ENCODE results near the gene ARMC12. TPM values are rescaled to one million over a fixed set of nuclear protein-coding genes. Genes with fewer than 3 reads are reported as not detected.

The ARMC12 gene
- total RNA-seq, 2 donors from 2014 or later: 0.57 to 0.93 TPM

GRCh38 chr6:35717449-35718374 lies 19.1 kb upstream of the ARMC12 start:
- Mint-ChIP-seq H3K36me3 (ENCODE audit: low read depth) (no peaks in the 10 kb centered on the region), H3K27ac (peak overlapping the region; percentile 44), H3K27me3 (ENCODE audit: insufficient read depth) (peaks cover 9% of the 10 kb centered on the region), H3K4me3 (no peak overlapping the region), H3K4me1 (peaks cover 40% of the 10 kb centered on the region), H3K9me3 (no peaks in the 10 kb centered on the region)
- Histone ChIP-seq H3K36me3 (ENCODE audit: control insufficient read depth, insufficient read depth, low read length) (no peaks in the 10 kb centered on the region), H3K9ac (ENCODE audit: extremely low read depth, low read length, poor library complexity, severe bottlenecking) (no peak overlapping the region), H3K27ac (ENCODE audit: low read depth, low read length) (no peak overlapping the region), H3K27me3 (ENCODE audit: control insufficient read depth, insufficient read depth, low read length, poor library complexity, severe bottlenecking) (no peaks in the 10 kb centered on the region), H3K9me3 (ENCODE audit: control insufficient read depth, low read length) (no peaks in the 10 kb centered on the region), H3K4me3 (ENCODE audit: low read length) (no peak overlapping the region), H3K4me1 (ENCODE audit: control insufficient read depth, insufficient read depth, low read length) (peaks cover 8% of the 10 kb centered on the region)
- DNase-seq: peak; percentile 53
- WGBS, 2 experiments (ENCODE audit: insufficient coverage in 1 of 2, insufficient read length in 1 of 2): 85 to 86% methylated on average over 10 to 19 of the region's 19 CpGs
- no peak for TF ChIP-seq CTCF (conservative IDR thresholded peaks at IDR 0.05)

GRCh38 chr6:35718375-35718736 lies 18.5 kb upstream of the ARMC12 start:
- H3K36me3 Mint-ChIP-seq (ENCODE audit: low read depth): no peaks in the 10 kb centered on the region
- WGBS, 2 experiments (ENCODE audit: insufficient coverage in 1 of 2, insufficient read length in 1 of 2): 65 to 71% methylated on average over 3 to 4 of the region's 4 CpGs
- H3K4me3 ChIP-seq (ENCODE audit: low read length): no peak overlapping the region
- H3K27ac Mint-ChIP-seq: no peak overlapping the region
- peaks cover 9% of the 10 kb centered on the region for H3K27me3 Mint-ChIP-seq (ENCODE audit: insufficient read depth)
- H3K4me3 Mint-ChIP-seq: no peak overlapping the region
- H3K27me3 ChIP-seq (ENCODE audit: control insufficient read depth, insufficient read depth, low read length, poor library complexity, severe bottlenecking): no peaks in the 10 kb centered on the region
- H3K4me1 ChIP-seq (ENCODE audit: control insufficient read depth, insufficient read depth, low read length): peaks cover 8% of the 10 kb centered on the region
- H3K4me1 Mint-ChIP-seq: peaks cover 40% of the 10 kb centered on the region
- no peaks in the 10 kb centered on the region for H3K9me3 ChIP-seq (ENCODE audit: control insufficient read depth, low read length)
- H3K36me3 ChIP-seq (ENCODE audit: control insufficient read depth, insufficient read depth, low read length): no peaks in the 10 kb centered on the region
- TF ChIP-seq CTCF (conservative IDR thresholded peaks at IDR 0.05): no peak
- peak overlapping the region; percentile 10 for H3K27ac ChIP-seq (ENCODE audit: low read depth, low read length)
- H3K9me3 Mint-ChIP-seq: no peaks in the 10 kb centered on the region
- peak; percentile 59 for DNase-seq
- H3K9ac ChIP-seq (ENCODE audit: extremely low read depth, low read length, poor library complexity, severe bottlenecking): no peak overlapping the region

- H3K4me3 ChIP-seq (ENCODE audit: low read length): no peak overlapping the region
Measured at GRCh38 chr6:35718911-35719381, 17.9 kb upstream of the ARMC12 start.

More at GRCh38 chr6:35718911-35719381, 17.9 kb upstream of the ARMC12 start:
- Mint-ChIP-seq H3K27me3 (ENCODE audit: insufficient read depth) (peaks cover 9% of the 10 kb centered on the region), H3K4me3 (no peak overlapping the region), H3K27ac (no peak overlapping the region), H3K36me3 (ENCODE audit: low read depth) (no peaks in the 10 kb centered on the region), H3K4me1 (peaks cover 40% of the 10 kb centered on the region), H3K9me3 (no peaks in the 10 kb centered on the region)
- Histone ChIP-seq H3K4me1 (ENCODE audit: control insufficient read depth, insufficient read depth, low read length) (peaks cover 8% of the 10 kb centered on the region), H3K9me3 (ENCODE audit: control insufficient read depth, low read length) (no peaks in the 10 kb centered on the region), H3K9ac (ENCODE audit: extremely low read depth, low read length, poor library complexity, severe bottlenecking) (no peak overlapping the region), H3K36me3 (ENCODE audit: control insufficient read depth, insufficient read depth, low read length) (no peaks in the 10 kb centered on the region), H3K27ac (ENCODE audit: low read depth, low read length) (no peak overlapping the region), H3K27me3 (ENCODE audit: control insufficient read depth, insufficient read depth, low read length, poor library complexity, severe bottlenecking) (no peaks in the 10 kb centered on the region)
- peak; percentile 62 for DNase-seq
- TF ChIP-seq CTCF (conservative IDR thresholded peaks at IDR 0.05): no peak
- 89 to 100% methylated on average over 2 of the region's 2 CpGs for WGBS, 2 experiments (ENCODE audit: insufficient coverage in 1 of 2, insufficient read length in 1 of 2)

Data from endodermal cell (in vitro differentiated cells).